ENCODE data around the gene VPS50.
A peak's percentile ranks its signal among the peaks of the same experiment; 100 is the strongest.

- TF ChIP-seq CREB1 (IDR thresholded peaks at IDR 0.05; ENCODE audit: low read depth) (no peak), EGR1 (IDR thresholded peaks at IDR 0.05) (no peak), CEBPB (IDR thresholded peaks at IDR 0.05) (no peak), TAF1 (IDR thresholded peaks at IDR 0.05; ENCODE audit: low read depth) (no peak), FOXM1 (IDR thresholded peaks at IDR 0.05; ENCODE audit: borderline replicate concordance, low read depth) (no peak), YY1 (IDR thresholded peaks at IDR 0.05; ENCODE audit: low read depth) (no peak), USF1 (IDR thresholded peaks at IDR 0.05) (no peak), REST (IDR thresholded peaks at IDR 0.05; ENCODE audit: low read depth) (no peak), TCF12 (IDR thresholded peaks at IDR 0.05; ENCODE audit: low read depth) (no peak), EP300 (IDR thresholded peaks at IDR 0.05; ENCODE audit: borderline replicate concordance) (no peak), MAX (IDR thresholded peaks at IDR 0.05) (no peak), ZBTB7A (IDR thresholded peaks at IDR 0.05; ENCODE audit: low read depth) (no peak), RAD21 (IDR thresholded peaks at IDR 0.05; ENCODE audit: low read depth) (peak; percentile 41)
Observed at GRCh38 chr7:93245525-93246432, 13.6 kb downstream of the VPS50 start.
